ENCODE results near the gene TFCP2L1. TPM values are rescaled to one million over a fixed set of nuclear protein-coding genes. Genes with fewer than 3 reads are reported as not detected.

TFCP2L1 gene
- total RNA-seq, 1 donor = under 0.01 TPM

GRCh38 chr2:121194626-121195025, 90.4 kb downstream of the TFCP2L1 start:
- Histone ChIP-seq H3K27ac (ENCODE audit: low read depth, low read length) (no peak overlapping the region), H3K4me3 (ENCODE audit: insufficient read depth, low read length) (no peak overlapping the region), H3K36me3 (ENCODE audit: insufficient read depth, low read length) (no peaks in the 10 kb centered on the region), H3K9me3 (ENCODE audit: low read depth, low read length) (no peaks in the 10 kb centered on the region), H3K4me1 (ENCODE audit: insufficient read depth, low read length) (peaks cover 10% of the 10 kb centered on the region), H3K79me2 (ENCODE audit: insufficient read depth, low read length) (no peaks in the 10 kb centered on the region), H2AFZ (ENCODE audit: low read length) (no peak overlapping the region), H3K27me3 (ENCODE audit: insufficient read depth, low read length) (no peaks in the 10 kb centered on the region), H4K20me1 (ENCODE audit: insufficient read depth, low read length) (no peaks in the 10 kb centered on the region), H3K4me2 (ENCODE audit: insufficient read depth, low read length) (no peak overlapping the region)
- DNase-seq (ENCODE audit: insufficient read length, low spot score, missing footprints) = no peak
- no peak for TF ChIP-seq CTCF (IDR thresholded peaks at IDR 0.05; ENCODE audit: extremely low read depth, low read depth, low read length)

- no peaks in the 10 kb centered on the region for H3K79me2 ChIP-seq (ENCODE audit: insufficient read depth, low read length)
- H3K4me1 ChIP-seq (ENCODE audit: insufficient read depth, low read length) = peaks cover 10% of the 10 kb centered on the region
- no peak for TF ChIP-seq CTCF (IDR thresholded peaks at IDR 0.05; ENCODE audit: extremely low read depth, low read depth, low read length)
- H3K9me3 ChIP-seq (ENCODE audit: low read depth, low read length) = no peaks in the 10 kb centered on the region
- no peak overlapping the region for H3K27ac ChIP-seq (ENCODE audit: low read depth, low read length)
- H2AFZ ChIP-seq (ENCODE audit: low read length) = no peak overlapping the region
- no peaks in the 10 kb centered on the region for H3K27me3 ChIP-seq (ENCODE audit: insufficient read depth, low read length)
- DNase-seq (ENCODE audit: insufficient read length, low spot score, missing footprints) = no peak
- no peaks in the 10 kb centered on the region for H3K36me3 ChIP-seq (ENCODE audit: insufficient read depth, low read length)
- H3K4me2 ChIP-seq (ENCODE audit: insufficient read depth, low read length) = no peak overlapping the region
- no peaks in the 10 kb centered on the region for H4K20me1 ChIP-seq (ENCODE audit: insufficient read depth, low read length)
- no peak overlapping the region for H3K4me3 ChIP-seq (ENCODE audit: insufficient read depth, low read length)
Observed at GRCh38 chr2:121193185-121193584, 91.8 kb downstream of the TFCP2L1 start.

GRCh38 chr2:121192576-121192975, 92.4 kb downstream of the TFCP2L1 start:
- no peak overlapping the region for H3K4me2 ChIP-seq (ENCODE audit: insufficient read depth, low read length)
- H4K20me1 ChIP-seq (ENCODE audit: insufficient read depth, low read length) = no peaks in the 10 kb centered on the region
- peaks cover 5% of the 10 kb centered on the region for H3K4me1 ChIP-seq (ENCODE audit: insufficient read depth, low read length)
- no peak for TF ChIP-seq CTCF (IDR thresholded peaks at IDR 0.05; ENCODE audit: extremely low read depth, low read depth, low read length)
- no peaks in the 10 kb centered on the region for H3K79me2 ChIP-seq (ENCODE audit: insufficient read depth, low read length)
- H3K36me3 ChIP-seq (ENCODE audit: insufficient read depth, low read length) = no peaks in the 10 kb centered on the region
- DNase-seq (ENCODE audit: insufficient read length, low spot score, missing footprints) = no peak
- H3K27ac ChIP-seq (ENCODE audit: low read depth, low read length) = no peak overlapping the region
- H3K9me3 ChIP-seq (ENCODE audit: low read depth, low read length) = no peaks in the 10 kb centered on the region
- no peaks in the 10 kb centered on the region for H3K27me3 ChIP-seq (ENCODE audit: insufficient read depth, low read length)
- H2AFZ ChIP-seq (ENCODE audit: low read length) = no peak overlapping the region
- H3K4me3 ChIP-seq (ENCODE audit: insufficient read depth, low read length) = no peak overlapping the region

GRCh38 chr2:121191191-121192170, 93.5 kb downstream of the TFCP2L1 start:
- no peaks in the 10 kb centered on the region for H3K27me3 ChIP-seq (ENCODE audit: insufficient read depth, low read length)
- no peaks in the 10 kb centered on the region for H3K4me1 ChIP-seq (ENCODE audit: insufficient read depth, low read length)
- no peak for TF ChIP-seq CTCF (IDR thresholded peaks at IDR 0.05; ENCODE audit: extremely low read depth, low read depth, low read length)
- no peaks in the 10 kb centered on the region for H4K20me1 ChIP-seq (ENCODE audit: insufficient read depth, low read length)
- H2AFZ ChIP-seq (ENCODE audit: low read length) = no peak overlapping the region
- no peak overlapping the region for H3K27ac ChIP-seq (ENCODE audit: low read depth, low read length)
- no peak overlapping the region for H3K4me2 ChIP-seq (ENCODE audit: insufficient read depth, low read length)
- no peak for DNase-seq (ENCODE audit: insufficient read length, low spot score, missing footprints)
- no peaks in the 10 kb centered on the region for H3K79me2 ChIP-seq (ENCODE audit: insufficient read depth, low read length)
- H3K4me3 ChIP-seq (ENCODE audit: insufficient read depth, low read length) = no peak overlapping the region
- no peaks in the 10 kb centered on the region for H3K9me3 ChIP-seq (ENCODE audit: low read depth, low read length)
- H3K36me3 ChIP-seq (ENCODE audit: insufficient read depth, low read length) = no peaks in the 10 kb centered on the region
